ENCODE measurements around the gene ECT2.

ECT2 gene

DNA sequence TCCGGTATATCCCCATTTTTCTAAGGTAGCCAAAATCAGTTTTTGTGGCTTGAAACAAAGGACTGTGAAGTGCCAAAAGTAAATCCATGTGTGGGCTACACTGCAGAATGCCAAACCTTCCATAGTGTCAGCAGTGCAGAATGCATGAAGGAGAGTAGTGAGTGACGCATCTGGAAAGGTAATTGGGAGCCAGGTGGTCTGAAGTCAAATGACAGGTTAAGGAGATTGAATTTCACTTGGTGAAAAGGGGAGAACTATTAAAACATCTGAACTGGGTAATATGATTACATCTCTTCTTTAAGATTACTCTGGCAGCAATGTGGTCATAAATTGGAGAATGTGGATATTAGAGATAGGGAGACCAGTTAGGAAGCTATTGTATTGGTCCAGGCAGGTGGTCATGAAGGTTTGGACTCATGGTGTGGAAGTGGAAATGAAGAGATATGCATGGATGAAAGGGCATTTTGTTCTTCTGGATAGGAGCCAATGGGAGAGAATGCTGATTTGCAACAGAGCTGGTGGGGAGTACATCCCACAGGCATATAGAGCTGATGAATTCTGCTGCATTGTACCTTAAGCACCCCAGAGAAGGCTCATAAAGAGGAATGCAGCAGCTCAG, 118.2 kb downstream of the ECT2 start:
- no peak for DNase-seq

DNA sequence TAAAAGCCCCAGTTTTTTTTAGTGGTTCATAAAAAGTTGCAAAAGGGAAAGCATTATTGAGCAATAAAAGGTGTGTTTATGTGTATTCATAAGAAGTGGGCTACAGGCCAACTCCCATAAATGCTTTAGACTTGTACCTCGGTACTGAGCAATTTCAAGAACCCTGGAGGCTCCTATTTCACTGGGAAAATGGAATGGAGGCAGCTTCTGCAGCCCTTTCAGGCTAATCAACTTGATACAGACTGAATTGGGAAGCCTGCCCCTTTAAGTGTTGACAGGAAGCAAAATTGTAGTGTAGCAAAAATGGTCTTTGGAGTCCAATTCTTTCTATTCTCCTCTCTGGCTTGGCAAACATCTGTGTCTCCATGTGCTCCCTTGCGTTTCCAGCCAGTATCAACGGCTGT, 118.8 kb downstream of the ECT2 start:
- no peak for DNase-seq

- peak; percentile 2 for DNase-seq
Measured at GRCh38 chr3:172869784-172870518, 119.4 kb downstream of the ECT2 start.

Data from inflammatory macrophage treated with lipopolysaccharide for 4 hours (primary cell).